ENCODE data around the gene C4orf51. TPM values are rescaled to one million over a fixed set of nuclear protein-coding genes. Genes with fewer than 3 reads are reported as not detected.

The C4orf51 gene
- total and polyA plus RNA-seq, 2 of the 8 experiments (the other 6 are each of a cell fraction or from before 2014, with no cell fraction given) = 0.54 TPM; not detected in 1

- TF ChIP-seq, protein P1, sequence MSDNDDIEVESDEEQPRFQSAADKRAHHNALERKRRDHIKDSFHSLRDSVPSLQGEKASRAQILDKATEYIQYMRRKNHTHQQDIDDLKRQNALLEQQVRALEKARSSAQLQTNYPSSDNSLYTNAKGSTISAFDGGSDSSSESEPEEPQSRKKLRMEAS (IDR thresholded peaks at IDR 0.05) = no peak
- TF ChIP-seq SP4 (IDR thresholded peaks at IDR 0.05; ENCODE audit: low read length) (no peak), KDM5A (IDR thresholded peaks at IDR 0.05; ENCODE audit: low read length) (no peak), BACH1 (IDR thresholded peaks at IDR 0.05; ENCODE audit: low read length) (no peak), SAP30 (IDR thresholded peaks at IDR 0.05; ENCODE audit: insufficient read depth, insufficient replicate concordance, low read length) (no peak)
These were observed 7.0 kb downstream of the C4orf51 start (continued) for GRCh38 chr4:145686991-145687390.

Measured in H1 (cell line).